Measurements from ENCODE around the gene NGFR.

NGFR gene

GRCh38 chr17:49509588-49509917, 14.5 kb downstream of the NGFR start:
- no peak for TF ChIP-seq CTCF (IDR thresholded peaks at IDR 0.05; ENCODE audit: control insufficient read depth, insufficient read depth, low read depth, low read length, missing control alignments)
- H3K4me3 ChIP-seq (ENCODE audit: control insufficient read depth, low read depth, low read length): no peak overlapping the region
- no peak for DNase-seq (ENCODE audit: low read depth)

GRCh38 chr17:49510059-49510719, 15.1 kb downstream of the NGFR start:
- no peak for TF ChIP-seq CTCF (IDR thresholded peaks at IDR 0.05; ENCODE audit: control insufficient read depth, insufficient read depth, low read depth, low read length, missing control alignments)
- H3K4me3 ChIP-seq (ENCODE audit: control insufficient read depth, low read depth, low read length): no peak overlapping the region
- no peak for DNase-seq (ENCODE audit: low read depth)

- TF ChIP-seq CTCF (IDR thresholded peaks at IDR 0.05; ENCODE audit: control insufficient read depth, insufficient read depth, low read depth, low read length, missing control alignments): no peak
- no peak overlapping the region for H3K4me3 ChIP-seq (ENCODE audit: control insufficient read depth, low read depth, low read length)
- DNase-seq (ENCODE audit: low read depth): no peak
Measured at GRCh38 chr17:49510720-49511110, 15.6 kb downstream of the NGFR start.

GRCh38 chr17:49511810-49512209, 16.7 kb downstream of the NGFR start:
- no peak overlapping the region for H3K4me3 ChIP-seq (ENCODE audit: control insufficient read depth, low read depth, low read length)
- TF ChIP-seq CTCF (IDR thresholded peaks at IDR 0.05; ENCODE audit: control insufficient read depth, insufficient read depth, low read depth, low read length, missing control alignments): no peak
- no peak for DNase-seq (ENCODE audit: low read depth)

DNA sequence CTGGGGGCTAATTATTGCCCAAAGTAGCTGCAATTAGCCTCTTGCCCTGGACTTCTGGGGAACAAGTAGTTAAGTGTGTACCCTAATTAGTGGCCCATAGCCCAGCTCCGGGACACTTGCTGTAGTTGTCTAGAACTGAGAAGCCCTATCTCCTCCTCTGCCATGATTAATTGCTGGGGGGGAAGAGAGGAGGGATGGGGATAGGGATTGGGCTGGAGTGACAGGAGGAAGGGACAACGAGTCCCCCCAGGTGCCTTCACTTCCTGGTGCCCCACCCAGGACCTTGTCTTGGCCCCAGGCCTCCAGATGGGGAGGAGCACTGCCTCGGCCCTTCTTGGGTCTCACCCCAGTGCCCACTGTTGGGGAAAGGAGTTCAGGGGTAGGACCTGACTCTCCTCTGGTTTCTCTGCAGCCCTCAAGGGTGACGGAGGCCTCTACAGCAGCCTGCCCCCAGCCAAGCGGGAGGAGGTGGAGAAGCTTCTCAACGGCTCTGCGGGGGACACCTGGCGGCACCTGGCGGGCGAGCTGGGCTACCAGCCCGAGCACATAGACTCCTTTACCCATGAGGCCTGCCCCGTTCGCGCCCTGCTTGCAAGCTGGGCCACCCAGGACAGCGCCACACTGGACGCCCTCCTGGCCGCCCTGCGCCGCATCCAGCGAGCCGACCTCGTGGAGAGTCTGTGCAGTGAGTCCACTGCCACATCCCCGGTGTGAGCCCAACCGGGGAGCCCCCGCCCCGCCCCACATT, 17.4 kb downstream of the NGFR start:
- no peak for TF ChIP-seq CTCF (IDR thresholded peaks at IDR 0.05; ENCODE audit: control insufficient read depth, insufficient read depth, low read depth, low read length, missing control alignments)
- DNase-seq (ENCODE audit: low read depth): no peak

GRCh38 chr17:49513044-49513395, 17.9 kb downstream of the NGFR start:
- DNase-seq (ENCODE audit: low read depth): no peak
- H3K4me3 ChIP-seq (ENCODE audit: control insufficient read depth, low read depth, low read length): no peak overlapping the region
- no peak for TF ChIP-seq CTCF (IDR thresholded peaks at IDR 0.05; ENCODE audit: control insufficient read depth, insufficient read depth, low read depth, low read length, missing control alignments)

More for the DNA sequence above, 17.4 kb downstream of the NGFR start:
- H3K4me3 ChIP-seq (ENCODE audit: control insufficient read depth, low read depth, low read length): no peak overlapping the region
